Measurements from ENCODE around the gene RTN4RL1.

DNA sequence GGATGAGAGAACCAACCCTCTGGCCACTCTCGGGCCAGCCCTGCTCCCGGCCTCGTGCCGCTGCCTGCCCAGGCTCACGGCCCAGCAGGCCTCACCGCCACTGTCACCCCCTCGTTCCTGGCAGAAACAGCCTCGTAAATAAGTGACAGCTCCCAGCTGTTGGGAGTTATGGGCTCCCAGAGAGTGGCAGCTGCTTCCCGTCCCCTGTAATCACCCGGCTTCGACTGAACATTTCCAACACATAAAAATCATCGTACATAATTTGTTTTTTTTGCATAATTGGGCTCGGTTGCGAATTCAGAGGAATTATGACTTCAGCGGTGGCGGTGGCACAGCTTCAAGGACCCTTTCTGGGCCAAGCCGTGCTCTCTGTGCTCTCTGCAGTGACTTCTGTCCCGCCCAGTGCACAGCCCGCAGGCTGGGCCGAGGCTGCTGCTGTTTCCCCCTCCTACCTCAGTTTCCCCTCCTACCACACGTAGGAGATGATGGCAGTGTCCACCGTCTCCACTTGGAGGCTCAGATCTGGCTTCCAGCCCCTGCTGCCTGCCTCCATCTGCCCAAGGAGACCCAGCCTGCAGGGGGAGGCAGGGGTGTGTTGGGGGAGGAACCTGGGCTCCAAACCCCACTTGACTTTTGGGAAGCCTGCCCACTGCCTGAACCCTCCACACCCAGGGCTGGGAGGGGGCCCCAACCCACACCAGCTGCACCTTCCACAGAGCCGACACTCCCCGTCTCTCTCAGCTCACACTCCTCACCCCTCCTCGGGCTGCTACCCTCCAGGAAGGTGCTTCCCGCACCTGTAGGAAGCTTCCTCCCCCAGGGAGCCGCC is 84.9 kb downstream of the RTN4RL1 start:
- TF ChIP-seq, protein P1, sequence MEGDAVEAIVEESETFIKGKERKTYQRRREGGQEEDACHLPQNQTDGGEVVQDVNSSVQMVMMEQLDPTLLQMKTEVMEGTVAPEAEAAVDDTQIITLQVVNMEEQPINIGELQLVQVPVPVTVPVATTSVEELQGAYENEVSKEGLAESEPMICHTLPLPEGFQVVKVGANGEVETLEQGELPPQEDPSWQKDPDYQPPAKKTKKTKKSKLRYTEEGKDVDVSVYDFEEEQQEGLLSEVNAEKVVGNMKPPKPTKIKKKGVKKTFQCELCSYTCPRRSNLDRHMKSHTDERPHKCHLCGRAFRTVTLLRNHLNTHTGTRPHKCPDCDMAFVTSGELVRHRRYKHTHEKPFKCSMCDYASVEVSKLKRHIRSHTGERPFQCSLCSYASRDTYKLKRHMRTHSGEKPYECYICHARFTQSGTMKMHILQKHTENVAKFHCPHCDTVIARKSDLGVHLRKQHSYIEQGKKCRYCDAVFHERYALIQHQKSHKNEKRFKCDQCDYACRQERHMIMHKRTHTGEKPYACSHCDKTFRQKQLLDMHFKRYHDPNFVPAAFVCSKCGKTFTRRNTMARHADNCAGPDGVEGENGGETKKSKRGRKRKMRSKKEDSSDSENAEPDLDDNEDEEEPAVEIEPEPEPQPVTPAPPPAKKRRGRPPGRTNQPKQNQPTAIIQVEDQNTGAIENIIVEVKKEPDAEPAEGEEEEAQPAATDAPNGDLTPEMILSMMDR (IDR thresholded peaks at IDR 0.05; ENCODE audit: low read depth, low read length): no peak
- no peak for TF ChIP-seq POLR2A (IDR thresholded peaks at IDR 0.05; ENCODE audit: extremely low read depth, insufficient read length)
- TF ChIP-seq MYC (IDR thresholded peaks at IDR 0.05; ENCODE audit: low read depth, low read length): no peak
- TF ChIP-seq, protein P2, sequence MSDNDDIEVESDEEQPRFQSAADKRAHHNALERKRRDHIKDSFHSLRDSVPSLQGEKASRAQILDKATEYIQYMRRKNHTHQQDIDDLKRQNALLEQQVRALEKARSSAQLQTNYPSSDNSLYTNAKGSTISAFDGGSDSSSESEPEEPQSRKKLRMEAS (IDR thresholded peaks at IDR 0.05; ENCODE audit: low read depth, low read length): no peak
